PC-3 (cell line): ENCODE data around the gene S100Z. TPM values are rescaled to one million over a fixed set of nuclear protein-coding genes. Genes with fewer than 3 reads are reported as not detected.
"Not testable (repeated sequence)": the region's sequence is repeated elsewhere in the genome, so short reads cannot be mapped to it uniquely, and the experiment has no call there.

ENCODE experiments used
- ATAC-seq: fragments of 200-7000 bp; cut with Tn5 transposase; 2 replicates; pipeline ENCODE4 v1.9.1; 2020; ENCODE audit warnings: mild to moderate bottlenecking, moderate library complexity
- BruUV-seq: library from RNA; stranded (reverse); fragments of 400-500 nt; replicated peaks from 2 replicates; lab custom pipeline; 2021; lab: Mats Ljungman, UMichigan
- CTCF ChIA-PET: fragments of 300-600 bp; sonication (Branson Sonifier 250); formaldehyde crosslinking; loops from one replicate; lab custom pipeline; 2022; ENCODE audit warnings: antibody characterized with exemption; lab: Charles Lee
- POLR2A ChIA-PET: fragments of 300-600 bp; sonication (Branson Sonifier 250); formaldehyde crosslinking; loops from one replicate; lab custom pipeline; 2022; ENCODE audit warnings: antibody characterized with exemption; ENCODE audit not compliant: unreplicated experiment; lab: Charles Lee
- DNase-seq: peaks from one replicate; pipeline ENCODE4 v3.0.0-alpha.2; 2015
- H2AFZ ChIP-seq: fragments of 300-600 bp; sonication (generic); 2 replicates; pipeline ENCODE4 v1.6.0; 2016; ENCODE audit warnings: antibody characterized with exemption, low read length
- H3F3A ChIP-seq: fragments of 300-600 bp; sonication (generic); one replicate; pipeline ENCODE4 v1.6.0; 2017; ENCODE audit warnings: antibody characterized with exemption, low read length, control low read depth, mild to moderate bottlenecking; ENCODE audit not compliant: unreplicated experiment
- H3K27ac ChIP-seq: fragments of 300-600 bp; sonication (generic); 2 replicates; pipeline ENCODE4 v1.5.1; 2016; ENCODE audit warnings: mild to moderate bottlenecking, low read length
- H3K27me3 ChIP-seq: fragments of 300-600 bp; sonication (generic); 2 replicates; pipeline ENCODE4 v1.6.1; 2016; ENCODE audit warnings: low read length, mixed read lengths
- H3K36me3 ChIP-seq: fragments of 300-600 bp; sonication (generic); 2 replicates; pipeline ENCODE4 v1.6.1; 2016; ENCODE audit warnings: low read depth, mixed run types, low read length, mixed read lengths
- H3K4me1 ChIP-seq: fragments of 300-600 bp; sonication (generic); 2 replicates; pipeline ENCODE4 v1.5.1; 2016; ENCODE audit warnings: low read length; ENCODE audit not compliant: insufficient read depth
- H3K4me2 ChIP-seq: fragments of 300-600 bp; sonication (generic); 2 replicates; pipeline ENCODE4 v1.6.0; 2016; ENCODE audit warnings: low read length
- H3K4me3 ChIP-seq: fragments of 300-600 bp; sonication (generic); 2 replicates; pipeline ENCODE4 v1.5.1; 2016; ENCODE audit warnings: mild to moderate bottlenecking, low read length, mixed read lengths
- H3K79me2 ChIP-seq: fragments of 300-600 bp; sonication (generic); 2 replicates; pipeline ENCODE4 v1.6.1; 2017; ENCODE audit warnings: low read length, mixed read lengths
- H3K9ac ChIP-seq: fragments of 300-600 bp; sonication (generic); 2 replicates; pipeline ENCODE4 v1.6.0; 2016; ENCODE audit warnings: mild to moderate bottlenecking, low read length
- H3K9me2 ChIP-seq: fragments of 300-600 bp; sonication (generic); replicated peaks from 2 replicates; pipeline ENCODE4 v1.6.1; 2016; ENCODE audit warnings: mixed run types, low read length, mixed read lengths
- H3K9me3 ChIP-seq: fragments of 300-600 bp; sonication (generic); 2 replicates; pipeline ENCODE4 v1.6.1; 2016; ENCODE audit warnings: low read length, mixed read lengths
- H4K20me1 ChIP-seq: fragments of 300-600 bp; sonication (generic); 2 replicates; pipeline ENCODE4 v1.6.1; 2016; ENCODE audit warnings: low read length, mixed read lengths
- EZH2 ChIP-seq: fragments of 300-600 bp; sonication (generic); IDR thresholded peaks from one replicate; pipeline ENCODE4 v1.6.1; 2017; ENCODE audit warnings: antibody characterized with exemption, mild to moderate bottlenecking, low read length; ENCODE audit not compliant: unreplicated experiment
- EZH2phosphoT487 ChIP-seq: fragments of 300-600 bp; sonication (generic); IDR thresholded peaks from 2 replicates; pipeline ENCODE4 v1.6.1; 2018; ENCODE audit warnings: mild to moderate bottlenecking, antibody characterized with exemption, low read length, borderline replicate concordance
- intact Hi-C: fragments of 100-400 bp; cut with micrococcal nuclease; formaldehyde crosslinking; loops from 2 replicates; pipeline ENCODE4 v1.9.0; 2023
- total RNA-seq: library from RNA; depleted of rRNA; stranded (reverse); fragments of >200 nt; gene quantifications from 2 replicates; pipeline ENCODE4 v1.2.3, GENCODE V29; 2014
- TF ChIP-seq, protein P1 (sequence below): fragments of 300-600 bp; sonication (generic); conservative IDR thresholded peaks from 2 replicates; pipeline ENCODE4 v1.5.1; 2017; ENCODE audit warnings: antibody characterized with exemption, low read depth, mild to moderate bottlenecking, low read length

S100Z gene
- total RNA-seq, 1 experiment from 2014 or later: 0.11 TPM

DNA sequence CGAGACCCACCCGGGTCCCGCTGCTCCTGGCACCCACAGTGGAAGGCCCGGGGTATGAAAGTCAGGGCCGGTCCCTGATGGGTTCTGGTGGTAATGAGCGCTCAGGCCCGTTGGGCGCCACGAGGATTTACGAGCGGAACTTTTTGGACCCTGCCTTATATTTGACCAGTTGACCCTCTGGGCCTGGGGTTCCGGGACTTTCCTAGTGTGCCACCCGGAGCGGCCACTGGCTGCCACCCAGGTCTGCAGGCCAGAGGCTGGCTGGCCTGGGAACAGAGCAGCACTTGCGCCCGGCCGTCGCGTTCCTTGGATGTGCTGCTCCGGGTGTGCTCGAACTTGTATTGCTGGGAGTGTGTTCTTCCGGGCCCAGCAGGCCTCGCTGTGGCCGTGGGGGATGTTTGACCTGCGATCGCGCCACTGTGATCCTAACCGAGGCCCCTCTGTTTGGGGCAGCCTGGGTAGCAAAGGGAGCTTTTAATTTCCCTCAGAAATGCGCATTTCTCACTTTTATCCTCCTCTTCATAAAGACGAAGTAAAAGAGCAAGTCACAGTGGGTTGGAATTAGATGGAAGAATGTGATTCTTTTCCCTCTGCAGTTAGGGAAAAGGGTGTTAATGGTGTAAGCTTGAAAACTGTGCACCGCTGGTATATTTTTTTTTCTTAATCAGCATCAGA lies 29.8 kb upstream of the S100Z start:
- Histone ChIP-seq H3K4me1 (peaks cover 57% of the 10 kb centered on the region), H3K9ac (peak overlapping the region; percentile 100), H3F3A (peaks cover 2% of the 10 kb centered on the region), H3K4me3 (peak overlapping the region; percentile 79), H3K79me2 (peaks cover 65% of the 10 kb centered on the region), H3K27ac (peak overlapping the region; percentile 97), H3K4me2 (peak overlapping the region; percentile 88), H3K36me3 (peaks cover 15% of the 10 kb centered on the region), H2AFZ (no peak overlapping the region), H3K27me3 (no peaks in the 10 kb centered on the region), H4K20me1 (peaks cover 52% of the 10 kb centered on the region), H3K9me2 (no peaks in the 10 kb centered on the region), H3K9me3 (no peaks in the 10 kb centered on the region)
- CTCF ChIA-PET: interaction anchor here (1.3 to 1.6 kb wide), 2 partner anchors 45 kb away, joined by 5 to 9 read pairs; no protein-coding TSS in a partner anchor
- TF ChIP-seq EZH2phosphoT487: no peak
- POLR2A ChIA-PET: interaction anchor here (0.7 to 1.0 kb wide), 2 partner anchors 13 to 18 kb away, joined by 3 to 8 read pairs; no protein-coding TSS in a partner anchor
- TSS peak; percentile 6 for BruUV-seq
- intact Hi-C loops: loop anchor here (5.0 to 10.0 kb wide), 2 partner anchors 105 to 218 kb away; partner anchors contain the start of gene F2R
- ATAC-seq: no peak
- no peak for DNase-seq

DNA sequence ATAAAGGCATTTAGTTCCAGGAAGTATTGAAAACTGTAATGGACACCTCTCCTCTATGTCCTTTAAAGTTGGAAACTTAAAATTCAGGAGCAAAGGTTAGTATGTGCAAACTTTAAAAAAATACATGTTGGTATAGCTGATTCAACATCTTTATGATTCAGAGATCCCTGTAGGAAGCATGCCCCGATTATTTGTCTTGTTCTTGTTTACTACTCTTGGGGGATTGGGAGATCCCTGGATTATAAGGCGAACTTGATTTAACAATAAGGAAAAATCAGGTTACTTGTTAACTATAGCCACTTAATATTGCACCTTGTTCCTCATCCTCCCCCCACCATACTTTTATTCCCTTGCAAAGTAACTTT lies 29.3 kb upstream of the S100Z start:
- H4K20me1 ChIP-seq: peaks cover 57% of the 10 kb centered on the region
- ChIA-PET POLR2A (no interaction called here), CTCF (interaction anchor here (1.3 kb wide), 1 partner anchor 46 kb away, joined by 5 read pairs; no protein-coding TSS in a partner anchor)
- DNase-seq: peak; percentile 64
- peaks cover 15% of the 10 kb centered on the region for H3K36me3 ChIP-seq
- peak overlapping the region; percentile 100 for H3K9ac ChIP-seq
- H3K27me3 ChIP-seq: no peaks in the 10 kb centered on the region
- intact Hi-C loops: loop anchor here (5.0 kb wide), 1 partner anchor 218 kb away; no protein-coding TSS in a partner anchor
- peaks cover 2% of the 10 kb centered on the region for H3F3A ChIP-seq
- peak overlapping the region; percentile 79 for H3K4me3 ChIP-seq
- peaks cover 52% of the 10 kb centered on the region for H3K4me1 ChIP-seq
- H3K27ac ChIP-seq: peak overlapping the region; percentile 97
- H3K9me2 ChIP-seq: no peaks in the 10 kb centered on the region
- H2AFZ ChIP-seq: no peak overlapping the region
- peak overlapping the region; percentile 88 for H3K4me2 ChIP-seq
- TF ChIP-seq EZH2: no peak
- TF ChIP-seq EZH2phosphoT487: no peak
- TF ChIP-seq, protein P1, sequence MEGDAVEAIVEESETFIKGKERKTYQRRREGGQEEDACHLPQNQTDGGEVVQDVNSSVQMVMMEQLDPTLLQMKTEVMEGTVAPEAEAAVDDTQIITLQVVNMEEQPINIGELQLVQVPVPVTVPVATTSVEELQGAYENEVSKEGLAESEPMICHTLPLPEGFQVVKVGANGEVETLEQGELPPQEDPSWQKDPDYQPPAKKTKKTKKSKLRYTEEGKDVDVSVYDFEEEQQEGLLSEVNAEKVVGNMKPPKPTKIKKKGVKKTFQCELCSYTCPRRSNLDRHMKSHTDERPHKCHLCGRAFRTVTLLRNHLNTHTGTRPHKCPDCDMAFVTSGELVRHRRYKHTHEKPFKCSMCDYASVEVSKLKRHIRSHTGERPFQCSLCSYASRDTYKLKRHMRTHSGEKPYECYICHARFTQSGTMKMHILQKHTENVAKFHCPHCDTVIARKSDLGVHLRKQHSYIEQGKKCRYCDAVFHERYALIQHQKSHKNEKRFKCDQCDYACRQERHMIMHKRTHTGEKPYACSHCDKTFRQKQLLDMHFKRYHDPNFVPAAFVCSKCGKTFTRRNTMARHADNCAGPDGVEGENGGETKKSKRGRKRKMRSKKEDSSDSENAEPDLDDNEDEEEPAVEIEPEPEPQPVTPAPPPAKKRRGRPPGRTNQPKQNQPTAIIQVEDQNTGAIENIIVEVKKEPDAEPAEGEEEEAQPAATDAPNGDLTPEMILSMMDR: no peak
- H3K79me2 ChIP-seq: peaks cover 70% of the 10 kb centered on the region
- H3K9me3 ChIP-seq: no peaks in the 10 kb centered on the region
- BruUV-seq: no TSS peak
- ATAC-seq: no peak

DNA sequence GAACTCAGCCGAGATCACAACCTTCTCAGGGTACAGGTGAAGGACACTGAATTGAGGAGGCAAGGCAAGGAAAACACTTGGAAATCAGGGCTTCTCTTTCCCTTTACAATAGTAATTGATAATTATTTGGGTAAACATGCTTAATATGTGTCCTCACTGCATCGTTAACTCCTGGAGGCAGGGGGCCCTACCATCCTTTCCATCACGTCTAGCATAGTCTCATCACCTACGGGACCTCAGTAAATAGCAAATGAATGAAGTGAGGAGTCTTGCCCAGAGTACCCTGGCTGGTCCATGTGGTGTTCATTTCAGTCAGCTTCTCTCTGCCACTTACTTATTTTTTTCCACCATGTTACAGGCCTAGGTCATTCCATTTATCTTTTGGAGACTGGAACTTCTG lies 28.7 kb upstream of the S100Z start:
- ChIA-PET POLR2A (no interaction called here), CTCF (interaction anchor here (1.3 kb wide), 1 partner anchor 46 kb away, joined by 5 read pairs; no protein-coding TSS in a partner anchor)
- Histone ChIP-seq H3K4me2 (peak overlapping the region; percentile 88), H3F3A (peaks cover under 1% of the 10 kb centered on the region), H3K4me3 (peak overlapping the region; percentile 79), H3K9me2 (no peaks in the 10 kb centered on the region), H3K27ac (peak overlapping the region; percentile 97), H3K9me3 (no peaks in the 10 kb centered on the region), H3K36me3 (peaks cover 18% of the 10 kb centered on the region), H3K79me2 (peaks cover 76% of the 10 kb centered on the region), H2AFZ (no peak overlapping the region), H3K4me1 (peaks cover 45% of the 10 kb centered on the region), H3K9ac (peak overlapping the region; percentile 100), H3K27me3 (no peaks in the 10 kb centered on the region), H4K20me1 (peaks cover 63% of the 10 kb centered on the region)
- intact Hi-C loops: loop anchor here (5.0 kb wide), 1 partner anchor 219 kb away; no protein-coding TSS in a partner anchor
- DNase-seq: no peak
- BruUV-seq: no TSS peak
- no peak for ATAC-seq
- no peak for TF ChIP-seq EZH2
- TF ChIP-seq, protein P1: no peak
- no peak for TF ChIP-seq EZH2phosphoT487

DNA sequence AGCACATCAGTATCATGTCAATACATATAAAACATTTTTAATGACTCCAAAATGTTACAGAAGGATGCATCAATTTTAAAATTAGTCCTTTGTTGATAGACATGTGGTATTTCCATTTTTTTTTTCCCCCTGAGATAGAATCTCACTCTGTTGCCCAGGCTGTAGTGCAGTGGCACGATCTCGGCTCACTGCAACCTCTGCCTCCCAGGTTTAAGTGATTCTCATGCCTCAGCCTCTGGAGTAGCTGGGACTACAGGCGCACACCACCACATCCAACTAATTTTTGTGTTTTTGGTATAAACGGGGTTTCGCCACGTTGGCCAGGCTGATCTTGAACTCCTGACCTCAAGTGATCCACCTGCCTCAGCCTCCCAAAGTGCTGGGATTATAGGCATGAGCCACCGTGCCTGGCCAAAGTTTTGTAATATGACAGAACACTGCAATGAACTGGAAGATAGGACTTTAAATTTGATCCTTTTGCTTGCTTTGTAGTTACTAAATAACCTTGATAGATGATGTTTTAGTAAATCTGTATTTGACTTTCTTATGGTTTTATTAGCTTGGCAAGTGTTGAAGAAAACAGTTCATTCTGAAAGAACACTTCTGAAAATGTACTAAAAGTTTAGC lies 27.6 kb upstream of the S100Z start:
- Histone ChIP-seq H3K4me1 (peaks cover 35% of the 10 kb centered on the region), H3K79me2 (peaks cover 86% of the 10 kb centered on the region), H3K4me3 (peak overlapping the region; percentile 79), H4K20me1 (peaks cover 71% of the 10 kb centered on the region), H3K36me3 (peaks cover 19% of the 10 kb centered on the region), H3K4me2 (peak overlapping the region; percentile 88), H3K27ac (0 out of 2 replicates have a peak overlapping the region, but pooled peaks have one; percentile 9)
- H3K9me2 ChIP-seq, H2AFZ ChIP-seq, H3F3A ChIP-seq, H3K9me3 ChIP-seq, H3K27me3 ChIP-seq, ATAC-seq, POLR2A ChIA-PET, DNase-seq, CTCF ChIA-PET, BruUV-seq, H3K9ac ChIP-seq: not testable (repeated sequence)
- intact Hi-C loops: loop anchor here (5.0 kb wide), 1 partner anchor 220 kb away; no protein-coding TSS in a partner anchor
